CD4-positive, alpha-beta T cell treated with Interleukin-12 subunit alpha and Interleukin-12 subunit beta, for 1 hour (primary cell): ENCODE data around the gene LHX4.
A peak's percentile ranks its signal among the peaks of the same experiment; 100 is the strongest.

ENCODE experiments used
- DNase-seq: peaks from one replicate; pipeline ENCODE4 v3.0.0-alpha.2; 2020

Gene LHX4

GRCh38 chr1:180229483-180230415 lies at the start of gene LHX4:
LHX4 (plus strand) TSS chr1:180230264; CDS start chr1:180230530, 266 bp downstream.
- peak; percentile 28 for DNase-seq

GRCh38 chr1:180181048-180181447 lies 49.0 kb upstream of the LHX4 start:
- DNase-seq, result no peak

GRCh38 chr1:180181996-180182642 lies 47.9 kb upstream of the LHX4 start:
- DNase-seq, result no peak

- no peak for DNase-seq
Observed at GRCh38 chr1:180182643-180183311, 47.3 kb upstream of the LHX4 start.

GRCh38 chr1:180183426-180183825 lies 46.6 kb upstream of the LHX4 start:
- DNase-seq, result no peak

- no peak for DNase-seq
Observed at GRCh38 chr1:180184041-180184440, 46.0 kb upstream of the LHX4 start.

- no peak for DNase-seq
Observed at GRCh38 chr1:180185281-180185680, 44.8 kb upstream of the LHX4 start.

- DNase-seq, result no peak
Observed at GRCh38 chr1:180185971-180186645, 44.0 kb upstream of the LHX4 start.

GRCh38 chr1:180186831-180187230 lies 43.2 kb upstream of the LHX4 start:
- DNase-seq, result no peak

- no peak for DNase-seq
Observed at GRCh38 chr1:180187626-180188025, 42.4 kb upstream of the LHX4 start.

- DNase-seq, result no peak
Observed at GRCh38 chr1:180188091-180188506, 42.0 kb upstream of the LHX4 start.

GRCh38 chr1:180188684-180189175 lies 41.3 kb upstream of the LHX4 start:
- no peak for DNase-seq

- DNase-seq, result peak; percentile 11
Observed at GRCh38 chr1:180190091-180190490, 40.0 kb upstream of the LHX4 start.

GRCh38 chr1:180192172-180192571 lies 37.9 kb upstream of the LHX4 start:
- peak; percentile 11 for DNase-seq

GRCh38 chr1:180193141-180194047 lies 36.7 kb upstream of the LHX4 start:
- DNase-seq, result no peak

GRCh38 chr1:180194048-180194425 lies 36.0 kb upstream of the LHX4 start:
- no peak for DNase-seq

GRCh38 chr1:180194546-180195207 lies 35.4 kb upstream of the LHX4 start:
- no peak for DNase-seq

- no peak for DNase-seq
Observed at GRCh38 chr1:180195401-180195800, 34.7 kb upstream of the LHX4 start.

GRCh38 chr1:180195916-180196315 lies 34.1 kb upstream of the LHX4 start:
- no peak for DNase-seq

GRCh38 chr1:180196436-180197003 lies 33.5 kb upstream of the LHX4 start:
- DNase-seq, result no peak

GRCh38 chr1:180197231-180197630 lies 32.8 kb upstream of the LHX4 start:
- no peak for DNase-seq
